ENCODE results near the gene PHACTR1.

DNA sequence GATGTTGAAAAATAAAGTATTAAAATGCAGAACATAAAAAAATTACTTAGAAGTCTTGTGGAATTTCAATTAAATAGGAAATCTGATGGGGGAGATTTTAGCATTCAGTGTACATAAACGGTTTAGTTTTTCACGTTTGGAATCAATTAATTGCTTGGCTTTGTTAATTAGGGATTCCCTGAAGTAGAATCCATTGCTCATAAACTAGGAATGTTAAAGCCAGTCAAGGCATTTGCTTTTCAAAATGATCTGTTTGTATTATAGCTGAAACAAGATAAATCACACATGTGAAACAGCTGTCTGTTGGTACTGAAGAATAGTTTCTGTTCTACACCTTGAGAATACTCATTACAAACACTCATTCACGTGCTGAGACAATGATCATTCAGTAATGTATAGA, 313.8 kb downstream of the PHACTR1 start:
- TF ChIP-seq CTCF (IDR thresholded peaks at IDR 0.05; ENCODE audit: low read length) = no peak
- no peak for TF ChIP-seq EZH2 (IDR thresholded peaks at IDR 0.05; ENCODE audit: borderline replicate concordance, low read length)

All from OCI-LY1 (cell line).